Measurements from ENCODE around the gene SMYD2.

GRCh38 chr1:214295934-214296333, 15.0 kb downstream of the SMYD2 start:
- TF ChIP-seq CTCF (IDR thresholded peaks at IDR 0.05; ENCODE audit: poor library complexity, severe bottlenecking): no peak
- TF ChIP-seq SMC3 (conservative IDR thresholded peaks at IDR 0.05; ENCODE audit: poor library complexity): no peak
- no peak for TF ChIP-seq RAD21 (conservative IDR thresholded peaks at IDR 0.05)
- TF ChIP-seq EZH2 (IDR thresholded peaks at IDR 0.05; ENCODE audit: borderline replicate concordance, insufficient read depth, low read length, poor library complexity, severe bottlenecking): no peak
- TF ChIP-seq EP300 (conservative IDR thresholded peaks at IDR 0.05; ENCODE audit: poor library complexity, severe bottlenecking): no peak
- no peak for TF ChIP-seq REST (IDR thresholded peaks at IDR 0.05; ENCODE audit: borderline replicate concordance)
- no peak for TF ChIP-seq TAF1 (IDR thresholded peaks at IDR 0.05; ENCODE audit: low read depth)

Data from neural cell (in vitro differentiated cells).